GM23338 (cell line): ENCODE results near the gene PKHD1. TPM values are rescaled to one million over a fixed set of nuclear protein-coding genes. Genes with fewer than 3 reads are reported as not detected.

Source experiments
- ATAC-seq: fragments of 200-7000 bp; cut with Tn5 transposase; 3 replicates; pipeline ENCODE4 v1.9.1; 2020
- DNase-seq: peaks from one replicate; pipeline ENCODE4 v3.0.0-alpha.2; 2015; ENCODE audit warnings: low spot score
- H2AFZ ChIP-seq: fragments of 200-600 bp; sonication (generic); 2 replicates; pipeline ENCODE4 v1.8.0; 2016; ENCODE audit warnings: antibody characterized with exemption, mild to moderate bottlenecking, moderate library complexity
- H3F3A ChIP-seq: fragments of 200-600 bp; sonication (generic); replicated peaks from 2 replicates; pipeline ENCODE4 v1.8.0; 2017; ENCODE audit warnings: antibody characterized with exemption, mixed run types, low read depth
- H3K27ac ChIP-seq: fragments of 200-600 bp; sonication (generic); 2 replicates; pipeline ENCODE4 v1.6.1; 2016; ENCODE audit warnings: low read depth
- H3K27me3 ChIP-seq: fragments of 200-600 bp; sonication (generic); 2 replicates; pipeline ENCODE4 v1.8.0; 2016; ENCODE audit warnings: mild to moderate bottlenecking, mixed run types, moderate library complexity; ENCODE audit not compliant: insufficient read depth
- H3K36me3 ChIP-seq: fragments of 200-600 bp; sonication (generic); 2 replicates; pipeline ENCODE4 v1.8.0; 2016; ENCODE audit warnings: mild to moderate bottlenecking; ENCODE audit not compliant: insufficient read depth
- H3K4me1 ChIP-seq: fragments of 200-600 bp; sonication (generic); 2 replicates; pipeline ENCODE4 v1.8.0; 2016; ENCODE audit warnings: mild to moderate bottlenecking, moderate library complexity; ENCODE audit not compliant: insufficient read depth
- H3K4me2 ChIP-seq: fragments of 200-600 bp; sonication (generic); 2 replicates; pipeline ENCODE4 v1.7.1; 2017; ENCODE audit warnings: mixed run types
- H3K4me3 ChIP-seq: fragments of 200-600 bp; sonication (generic); 2 replicates; pipeline ENCODE4 v1.6.1; 2016; ENCODE audit warnings: mixed run types
- H3K79me2 ChIP-seq: fragments of 200-600 bp; sonication (generic); replicated peaks from 2 replicates; pipeline ENCODE4 v1.8.0; 2017; ENCODE audit warnings: mild to moderate bottlenecking; ENCODE audit not compliant: insufficient read depth
- H3K9me2 ChIP-seq: fragments of 200-600 bp; sonication (generic); 2 replicates; pipeline ENCODE4 v1.8.0; 2017; ENCODE audit not compliant: insufficient read depth
- H4K20me1 ChIP-seq: fragments of 200-600 bp; sonication (generic); replicated peaks from 2 replicates; pipeline ENCODE4 v1.8.0; 2017; ENCODE audit warnings: mild to moderate bottlenecking; ENCODE audit not compliant: insufficient read depth
- H3K27ac Mint-ChIP-seq: 2 replicates; pipeline ENCODE4 v1.8.0; 2020; ENCODE audit warnings: inconsistent platforms, mild to moderate bottlenecking, moderate library complexity, mixed read lengths
- H3K27me3 Mint-ChIP-seq: 3 replicates; pipeline ENCODE4 v1.8.0; 2022; ENCODE audit warnings: low read depth, mild to moderate bottlenecking, moderate library complexity, mixed read lengths, inconsistent platforms; ENCODE audit not compliant: insufficient read depth, poor library complexity
- H3K36me3 Mint-ChIP-seq: 3 replicates; pipeline ENCODE4 v1.8.0; 2021; ENCODE audit warnings: low read depth, mild to moderate bottlenecking, inconsistent platforms, moderate library complexity, mixed read lengths
- H3K4me1 Mint-ChIP-seq: 3 replicates; pipeline ENCODE4 v1.8.0; 2020; ENCODE audit warnings: mild to moderate bottlenecking, inconsistent platforms, mixed read lengths
- H3K4me3 Mint-ChIP-seq: 3 replicates; pipeline ENCODE4 v1.8.0; 2021; ENCODE audit warnings: moderate library complexity, mild to moderate bottlenecking, inconsistent platforms, mixed read lengths
- H3K9me3 Mint-ChIP-seq: 3 replicates; pipeline ENCODE4 v1.8.0; 2020; ENCODE audit warnings: moderate library complexity, mild to moderate bottlenecking, inconsistent platforms, mixed read lengths
- STAT1 ChIP-seq: IDR thresholded peaks from one replicate; pipeline ENCODE4 v1.6.1; 2016; ENCODE audit warnings: antibody characterized with exemption; ENCODE audit not compliant: unreplicated experiment
- ZNF114 ChIP-seq: fragments of 250-450 bp; sonication (Bioruptor Pico); IDR thresholded peaks from 2 replicates; pipeline ENCODE4 v1.5.0; 2020; ENCODE audit warnings: mild to moderate bottlenecking, moderate library complexity
- ZNF462 ChIP-seq: fragments of 250-450 bp; sonication (Bioruptor Pico); IDR thresholded peaks from 2 replicates; pipeline ENCODE4 v1.5.0; 2020; ENCODE audit warnings: mild to moderate bottlenecking, moderate library complexity
- polyA plus RNA-seq: library from polyadenylated mRNA; unstranded; fragments of >200 nt; fragmentation: Nextera tagmentation; extraction: Ambion mirVana; gene quantifications from 2 replicates; pipeline ENCODE4 v1.2.1, GENCODE V29; 2016
- total RNA-seq: library from RNA; depleted of rRNA; stranded (reverse); fragments of >200 nt; shearing (Covaris generic); gene quantifications from 2 replicates; pipeline ENCODE4 v1.2.3, GENCODE V29; 2014
- TF ChIP-seq, protein P1 (sequence below), 2 experiments: fragments of 200-600 bp in 1 of 2; sonication (generic) in 1 of 2; conservative IDR thresholded peaks; 2 replicates each; pipeline versions ENCODE4 v1.5.1 to v1.6.1; 2016 to 2017; ENCODE audit warnings: antibody characterized with exemption in 2 of 2, low read depth in 2 of 2, mild to moderate bottlenecking in 2 of 2, moderate library complexity in 1 of 2

Gene PKHD1
- total and polyA plus RNA-seq, 2 experiments from 2014 or later: 0.03 to 0.07 TPM

GRCh38 chr6:52065621-52066020, 21.8 kb downstream of the PKHD1 start:
- no peak for TF ChIP-seq STAT1
- H4K20me1 ChIP-seq: no peaks in the 10 kb centered on the region
- H3K4me1 ChIP-seq: peaks cover 10% of the 10 kb centered on the region
- ATAC-seq (no peak; the same call in 2 of the 3 replicates), DNase-seq (no peak)
- Mint-ChIP-seq H3K36me3 (no peaks in the 10 kb centered on the region), H3K9me3 (no peaks in the 10 kb centered on the region), H3K27me3 (peaks cover 2% of the 10 kb centered on the region), H3K27ac (no peak overlapping the region), H3K4me1 (peaks cover 19% of the 10 kb centered on the region), H3K4me3 (no peak overlapping the region)
- no peaks in the 10 kb centered on the region for H3K79me2 ChIP-seq
- no peaks in the 10 kb centered on the region for H3K27me3 ChIP-seq
- no peak overlapping the region for H3K27ac ChIP-seq
- no peak overlapping the region for H2AFZ ChIP-seq
- H3K9me2 ChIP-seq: no peaks in the 10 kb centered on the region; the same call in 1 of the 2 replicates
- H3K4me3 ChIP-seq: no peak overlapping the region
- no peaks in the 10 kb centered on the region for H3K36me3 ChIP-seq
- H3F3A ChIP-seq: 0 out of 2 replicates have a peak, but pooled peaks cover 3% of the 10 kb centered on the region
- H3K4me2 ChIP-seq: no peak overlapping the region

DNA sequence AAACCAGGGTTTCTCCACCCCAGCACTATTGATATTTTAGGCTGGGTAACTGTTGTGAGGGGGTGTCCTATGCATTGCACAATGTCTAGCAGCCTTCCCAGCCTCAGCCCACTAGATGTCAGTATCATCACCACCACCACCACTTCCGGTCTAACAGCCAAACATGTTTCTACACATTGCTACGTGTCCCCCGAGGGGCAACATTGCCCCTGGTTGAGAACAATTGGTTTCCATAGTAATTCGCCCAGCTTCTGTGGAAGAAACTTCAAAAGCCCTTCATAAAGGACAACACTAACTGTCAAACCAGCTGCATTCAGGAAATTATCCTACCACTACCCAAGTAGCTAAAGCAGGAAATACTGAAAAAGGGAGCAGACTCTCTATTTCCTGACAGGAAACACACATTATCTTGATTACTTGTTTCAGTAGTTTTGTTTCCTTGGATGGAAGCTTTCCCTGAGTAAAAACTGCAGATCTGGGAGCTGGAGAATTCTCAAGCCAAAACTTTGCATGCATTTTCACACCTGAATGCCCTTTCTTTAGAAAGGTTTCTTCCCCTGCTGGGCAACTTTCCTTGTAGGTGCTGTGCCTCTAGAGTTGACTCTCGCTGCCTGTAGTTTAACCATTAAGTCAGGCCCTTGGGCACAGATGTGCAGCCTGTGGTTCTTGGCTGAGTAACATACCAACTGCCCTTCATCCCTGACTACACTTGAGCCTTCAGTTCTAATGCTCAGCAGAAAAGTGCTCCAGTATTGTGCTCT, 23.6 kb downstream of the PKHD1 start:
- peak overlapping the region; percentile 51; the same call in 1 of the 2 replicates for H3K27ac ChIP-seq
- H3K4me2 ChIP-seq: 0 out of 2 replicates have a peak overlapping the region, but pooled peaks have one; percentile 9
- peak; percentile 97 for ATAC-seq
- Mint-ChIP-seq H3K4me3 (no peak overlapping the region), H3K27ac (peak overlapping the region; percentile 70; the same call in 1 of the 2 replicates), H3K27me3 (peaks cover 2% of the 10 kb centered on the region), H3K9me3 (no peaks in the 10 kb centered on the region), H3K36me3 (no peaks in the 10 kb centered on the region), H3K4me1 (peaks cover 19% of the 10 kb centered on the region)
- 0 out of 2 replicates have a peak, but pooled peaks cover 3% of the 10 kb centered on the region for H3F3A ChIP-seq
- H2AFZ ChIP-seq: peak overlapping the region; percentile 88; the same call in 1 of the 2 replicates
- peak; percentile 79 for DNase-seq
- H3K9me2 ChIP-seq: no peaks in the 10 kb centered on the region; the same call in 1 of the 2 replicates
- peaks cover 10% of the 10 kb centered on the region for H3K4me1 ChIP-seq
- H3K27me3 ChIP-seq: no peaks in the 10 kb centered on the region
- H3K36me3 ChIP-seq: no peaks in the 10 kb centered on the region
- no peak overlapping the region for H3K4me3 ChIP-seq
- no peaks in the 10 kb centered on the region for H4K20me1 ChIP-seq
- TF ChIP-seq ZNF114 (CRISPR knock-in tag) (no peak), ZNF462 (CRISPR knock-in tag) (no peak)
- TF ChIP-seq, protein P1, sequence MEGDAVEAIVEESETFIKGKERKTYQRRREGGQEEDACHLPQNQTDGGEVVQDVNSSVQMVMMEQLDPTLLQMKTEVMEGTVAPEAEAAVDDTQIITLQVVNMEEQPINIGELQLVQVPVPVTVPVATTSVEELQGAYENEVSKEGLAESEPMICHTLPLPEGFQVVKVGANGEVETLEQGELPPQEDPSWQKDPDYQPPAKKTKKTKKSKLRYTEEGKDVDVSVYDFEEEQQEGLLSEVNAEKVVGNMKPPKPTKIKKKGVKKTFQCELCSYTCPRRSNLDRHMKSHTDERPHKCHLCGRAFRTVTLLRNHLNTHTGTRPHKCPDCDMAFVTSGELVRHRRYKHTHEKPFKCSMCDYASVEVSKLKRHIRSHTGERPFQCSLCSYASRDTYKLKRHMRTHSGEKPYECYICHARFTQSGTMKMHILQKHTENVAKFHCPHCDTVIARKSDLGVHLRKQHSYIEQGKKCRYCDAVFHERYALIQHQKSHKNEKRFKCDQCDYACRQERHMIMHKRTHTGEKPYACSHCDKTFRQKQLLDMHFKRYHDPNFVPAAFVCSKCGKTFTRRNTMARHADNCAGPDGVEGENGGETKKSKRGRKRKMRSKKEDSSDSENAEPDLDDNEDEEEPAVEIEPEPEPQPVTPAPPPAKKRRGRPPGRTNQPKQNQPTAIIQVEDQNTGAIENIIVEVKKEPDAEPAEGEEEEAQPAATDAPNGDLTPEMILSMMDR (conservative IDR thresholded peaks at IDR 0.05; ENCODE audit: low read depth in 2 of 2): peak; percentile 77 to 87
- no peaks in the 10 kb centered on the region for H3K79me2 ChIP-seq
